ENCODE results near the gene CAB39.

DNA sequence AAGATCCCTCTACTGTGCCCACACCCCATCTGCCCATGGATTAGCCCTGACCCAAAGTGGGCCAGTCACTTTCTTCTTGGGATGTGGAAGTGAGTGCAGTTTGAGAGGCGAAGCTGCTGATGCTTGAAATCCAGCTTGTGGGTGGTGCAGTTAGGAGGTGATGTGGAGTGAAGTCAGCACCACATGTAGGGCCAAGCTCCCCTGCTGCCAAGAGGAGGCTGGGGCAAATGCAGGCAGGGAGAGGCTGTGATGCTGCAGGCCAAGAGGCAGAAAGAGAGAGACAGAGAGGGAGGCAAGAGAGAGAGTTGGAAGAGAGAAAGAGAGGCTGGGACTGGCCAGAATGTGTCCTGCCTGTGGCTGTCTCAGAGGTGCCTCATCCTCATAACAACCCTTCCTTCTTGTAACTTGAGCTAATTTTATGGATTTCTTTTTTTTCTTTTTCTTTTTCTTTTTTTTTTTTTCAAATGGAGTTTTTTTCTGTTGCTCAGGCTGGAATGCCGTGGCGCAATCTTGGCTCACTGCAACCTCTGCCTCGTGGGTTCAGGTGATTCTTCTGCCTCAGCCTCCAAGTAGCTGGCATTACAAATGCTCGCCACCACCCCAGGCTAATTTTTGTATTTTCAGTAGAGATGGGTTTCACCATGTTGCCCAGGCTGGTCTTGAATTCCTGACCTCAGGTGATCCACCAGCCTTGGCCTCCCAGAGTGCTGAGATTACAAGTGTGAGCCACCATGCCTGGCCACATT is 35.3 kb upstream of the CAB39 start:
- TF ChIP-seq ESRRG (CRISPR knock-in tag; IDR thresholded peaks at IDR 0.05) (no peak), ZFP3 (CRISPR knock-in tag; IDR thresholded peaks at IDR 0.05) (no peak), ISL1 (CRISPR knock-in tag; IDR thresholded peaks at IDR 0.05) (no peak), CSDC2 (CRISPR knock-in tag; IDR thresholded peaks at IDR 0.05) (no peak)
- TF ChIP-seq, protein P1, sequence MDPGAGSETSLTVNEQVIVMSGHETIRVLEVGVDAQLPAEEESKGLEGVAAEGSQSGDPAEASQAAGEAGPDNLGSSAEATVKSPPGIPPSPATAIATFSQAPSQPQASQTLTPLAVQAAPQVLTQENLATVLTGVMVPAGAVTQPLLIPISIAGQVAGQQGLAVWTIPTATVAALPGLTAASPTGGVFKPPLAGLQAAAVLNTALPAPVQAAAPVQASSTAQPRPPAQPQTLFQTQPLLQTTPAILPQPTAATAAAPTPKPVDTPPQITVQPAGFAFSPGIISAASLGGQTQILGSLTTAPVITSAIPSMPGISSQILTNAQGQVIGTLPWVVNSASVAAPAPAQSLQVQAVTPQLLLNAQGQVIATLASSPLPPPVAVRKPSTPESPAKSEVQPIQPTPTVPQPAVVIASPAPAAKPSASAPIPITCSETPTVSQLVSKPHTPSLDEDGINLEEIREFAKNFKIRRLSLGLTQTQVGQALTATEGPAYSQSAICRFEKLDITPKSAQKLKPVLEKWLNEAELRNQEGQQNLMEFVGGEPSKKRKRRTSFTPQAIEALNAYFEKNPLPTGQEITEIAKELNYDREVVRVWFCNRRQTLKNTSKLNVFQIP (CRISPR knock-in tag; IDR thresholded peaks at IDR 0.05; ENCODE audit: borderline replicate concordance, low read depth), result no peak
- TF ChIP-seq, protein P2, sequence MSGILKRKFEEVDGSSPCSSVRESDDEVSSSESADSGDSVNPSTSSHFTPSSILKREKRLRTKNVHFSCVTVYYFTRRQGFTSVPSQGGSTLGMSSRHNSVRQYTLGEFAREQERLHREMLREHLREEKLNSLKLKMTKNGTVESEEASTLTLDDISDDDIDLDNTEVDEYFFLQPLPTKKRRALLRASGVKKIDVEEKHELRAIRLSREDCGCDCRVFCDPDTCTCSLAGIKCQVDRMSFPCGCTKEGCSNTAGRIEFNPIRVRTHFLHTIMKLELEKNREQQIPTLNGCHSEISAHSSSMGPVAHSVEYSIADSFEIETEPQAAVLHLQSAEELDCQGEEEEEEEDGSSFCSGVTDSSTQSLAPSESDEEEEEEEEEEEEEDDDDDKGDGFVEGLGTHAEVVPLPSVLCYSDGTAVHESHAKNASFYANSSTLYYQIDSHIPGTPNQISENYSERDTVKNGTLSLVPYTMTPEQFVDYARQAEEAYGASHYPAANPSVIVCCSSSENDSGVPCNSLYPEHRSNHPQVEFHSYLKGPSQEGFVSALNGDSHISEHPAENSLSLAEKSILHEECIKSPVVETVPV (CRISPR knock-in tag; IDR thresholded peaks at IDR 0.05), result no peak
- TF ChIP-seq, protein P3, sequence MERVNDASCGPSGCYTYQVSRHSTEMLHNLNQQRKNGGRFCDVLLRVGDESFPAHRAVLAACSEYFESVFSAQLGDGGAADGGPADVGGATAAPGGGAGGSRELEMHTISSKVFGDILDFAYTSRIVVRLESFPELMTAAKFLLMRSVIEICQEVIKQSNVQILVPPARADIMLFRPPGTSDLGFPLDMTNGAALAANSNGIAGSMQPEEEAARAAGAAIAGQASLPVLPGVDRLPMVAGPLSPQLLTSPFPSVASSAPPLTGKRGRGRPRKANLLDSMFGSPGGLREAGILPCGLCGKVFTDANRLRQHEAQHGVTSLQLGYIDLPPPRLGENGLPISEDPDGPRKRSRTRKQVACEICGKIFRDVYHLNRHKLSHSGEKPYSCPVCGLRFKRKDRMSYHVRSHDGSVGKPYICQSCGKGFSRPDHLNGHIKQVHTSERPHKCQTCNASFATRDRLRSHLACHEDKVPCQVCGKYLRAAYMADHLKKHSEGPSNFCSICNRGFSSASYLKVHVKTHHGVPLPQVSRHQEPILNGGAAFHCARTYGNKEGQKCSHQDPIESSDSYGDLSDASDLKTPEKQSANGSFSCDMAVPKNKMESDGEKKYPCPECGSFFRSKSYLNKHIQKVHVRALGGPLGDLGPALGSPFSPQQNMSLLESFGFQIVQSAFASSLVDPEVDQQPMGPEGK (CRISPR knock-in tag; IDR thresholded peaks at IDR 0.05; ENCODE audit: borderline replicate concordance), result no peak

All from SK-N-SH treated with all-trans-retinoic acid at 6 μM for 48 hours (cell line).